Chondrocyte (in vitro differentiated cells): ENCODE results near the gene NFKBIE. TPM values are rescaled to one million over a fixed set of nuclear protein-coding genes. Genes with fewer than 3 reads are reported as not detected.

Experiments used
- DNase-seq: peaks from one replicate; pipeline ENCODE4 v3.0.0; 2021; ENCODE audit warnings: mixed read lengths, low spot score
- H3K27ac Mint-ChIP-seq: one replicate; pipeline ENCODE4 v1.8.0; 2021; ENCODE audit warnings: mild to moderate bottlenecking, moderate library complexity, mixed read lengths; ENCODE audit not compliant: unreplicated experiment
- H3K27me3 Mint-ChIP-seq: 2 replicates; pipeline ENCODE4 v1.8.0; 2021; ENCODE audit warnings: low read depth, mixed read lengths
- H3K36me3 Mint-ChIP-seq: 2 replicates; pipeline ENCODE4 v1.8.0; 2021; ENCODE audit warnings: low read depth, mixed read lengths
- H3K4me1 Mint-ChIP-seq: 2 replicates; pipeline ENCODE4 v1.8.0; 2021; ENCODE audit warnings: low read depth, mild to moderate bottlenecking, mixed read lengths
- H3K4me3 Mint-ChIP-seq: one replicate; pipeline ENCODE4 v1.8.0; 2021; ENCODE audit warnings: mild to moderate bottlenecking, moderate library complexity, mixed read lengths; ENCODE audit not compliant: unreplicated experiment
- H3K9me3 Mint-ChIP-seq: 2 replicates; pipeline ENCODE4 v1.8.0; 2021; ENCODE audit warnings: low read depth, mixed read lengths
- total RNA-seq: library from RNA; stranded (reverse); gene quantifications from 3 replicates; pipeline ENCODE4 v1.2.1, GENCODE V29; 2021
- TF ChIP-seq, protein P1 (sequence below): fragments of 200-600 bp; sonication (generic); IDR thresholded peaks from 2 replicates; pipeline ENCODE4 v1.5.0; 2021; ENCODE audit warnings: antibody characterized with exemption, mild to moderate bottlenecking, moderate library complexity

Gene NFKBIE
- total RNA-seq, 1 donor from 2014 or later, result 6.2 TPM

DNA sequence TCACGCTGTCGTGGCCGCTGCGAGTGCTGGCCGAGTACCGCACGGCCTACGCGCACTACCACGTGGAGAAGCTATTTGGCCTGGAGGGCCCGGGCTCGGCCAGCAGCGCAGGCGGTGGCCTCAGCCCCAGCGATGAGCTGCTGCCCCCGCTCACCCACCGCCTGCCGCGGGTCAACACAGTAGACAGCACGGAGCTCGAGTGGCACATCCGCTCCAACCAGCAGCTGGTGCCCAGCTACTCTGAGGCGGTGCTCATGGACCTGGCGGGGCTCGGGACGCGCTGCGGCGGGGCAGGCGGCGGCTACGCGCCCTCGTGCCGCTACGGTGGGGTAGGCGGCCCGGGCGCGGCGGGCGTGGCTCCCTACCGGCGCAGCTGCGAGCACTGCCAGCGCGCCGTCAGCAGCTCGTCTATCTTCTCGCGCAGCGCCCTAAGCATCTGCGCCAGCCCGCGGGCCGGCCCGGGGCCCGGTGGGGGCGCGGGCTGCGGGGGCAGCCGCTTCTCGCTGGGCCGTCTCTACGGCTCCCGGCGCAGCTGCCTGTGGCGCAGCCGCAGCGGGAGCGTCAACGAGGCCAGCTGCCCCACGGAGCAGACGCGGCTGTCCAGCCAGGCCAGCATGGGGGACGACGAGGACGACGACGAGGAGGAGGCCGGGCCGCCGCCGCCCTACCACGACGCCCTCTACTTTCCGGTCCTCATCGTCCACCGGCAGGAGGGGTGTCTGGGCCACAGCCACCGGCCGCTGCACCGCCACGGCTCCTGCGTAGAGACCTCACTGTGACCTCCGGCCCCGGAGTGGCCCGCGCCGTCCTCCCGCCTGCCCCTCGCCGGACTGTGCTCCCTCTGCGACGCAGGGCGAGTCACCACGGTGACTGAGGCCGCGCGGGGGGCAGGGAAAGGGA, 10.6 kb upstream of the NFKBIE start:
- H3K27ac Mint-ChIP-seq, result no peak overlapping the region
- no peaks in the 10 kb centered on the region for H3K4me1 Mint-ChIP-seq
- no peak overlapping the region for H3K4me3 Mint-ChIP-seq
- no peak for DNase-seq
- no peaks in the 10 kb centered on the region for H3K9me3 Mint-ChIP-seq
- H3K36me3 Mint-ChIP-seq, result no peaks in the 10 kb centered on the region
- TF ChIP-seq, protein P1, sequence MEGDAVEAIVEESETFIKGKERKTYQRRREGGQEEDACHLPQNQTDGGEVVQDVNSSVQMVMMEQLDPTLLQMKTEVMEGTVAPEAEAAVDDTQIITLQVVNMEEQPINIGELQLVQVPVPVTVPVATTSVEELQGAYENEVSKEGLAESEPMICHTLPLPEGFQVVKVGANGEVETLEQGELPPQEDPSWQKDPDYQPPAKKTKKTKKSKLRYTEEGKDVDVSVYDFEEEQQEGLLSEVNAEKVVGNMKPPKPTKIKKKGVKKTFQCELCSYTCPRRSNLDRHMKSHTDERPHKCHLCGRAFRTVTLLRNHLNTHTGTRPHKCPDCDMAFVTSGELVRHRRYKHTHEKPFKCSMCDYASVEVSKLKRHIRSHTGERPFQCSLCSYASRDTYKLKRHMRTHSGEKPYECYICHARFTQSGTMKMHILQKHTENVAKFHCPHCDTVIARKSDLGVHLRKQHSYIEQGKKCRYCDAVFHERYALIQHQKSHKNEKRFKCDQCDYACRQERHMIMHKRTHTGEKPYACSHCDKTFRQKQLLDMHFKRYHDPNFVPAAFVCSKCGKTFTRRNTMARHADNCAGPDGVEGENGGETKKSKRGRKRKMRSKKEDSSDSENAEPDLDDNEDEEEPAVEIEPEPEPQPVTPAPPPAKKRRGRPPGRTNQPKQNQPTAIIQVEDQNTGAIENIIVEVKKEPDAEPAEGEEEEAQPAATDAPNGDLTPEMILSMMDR, result no peak
- H3K27me3 Mint-ChIP-seq, result peaks cover 43% of the 10 kb centered on the region

DNA sequence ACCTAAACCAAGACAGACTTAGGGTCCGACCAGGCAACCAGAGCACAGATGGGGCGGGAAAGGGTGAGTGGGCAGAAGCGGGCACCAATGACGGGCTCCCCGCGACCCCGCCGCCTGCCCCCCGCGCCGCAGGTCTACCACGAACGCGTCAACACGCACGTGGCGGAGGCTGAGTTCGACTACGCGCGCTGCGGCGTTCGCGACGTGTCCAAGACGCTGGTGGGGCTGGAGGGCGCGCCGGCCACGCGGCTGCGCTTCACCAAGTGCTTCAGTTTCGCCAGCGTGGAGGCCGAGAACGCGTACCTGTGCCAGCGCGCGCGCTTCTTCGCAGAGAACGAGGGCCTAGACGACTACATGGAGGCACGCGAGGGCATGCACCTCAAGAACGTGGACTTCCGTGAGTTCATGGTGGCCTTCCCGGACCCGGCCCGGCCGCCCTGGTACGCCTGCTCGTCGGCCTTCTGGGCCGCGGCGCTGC, 10.0 kb upstream of the NFKBIE start:
- H3K4me3 Mint-ChIP-seq, result no peak overlapping the region
- H3K4me1 Mint-ChIP-seq, result no peaks in the 10 kb centered on the region
- DNase-seq, result no peak
- no peaks in the 10 kb centered on the region for H3K9me3 Mint-ChIP-seq
- peaks cover 38% of the 10 kb centered on the region for H3K27me3 Mint-ChIP-seq
- TF ChIP-seq, protein P1, result no peak
- H3K36me3 Mint-ChIP-seq, result no peaks in the 10 kb centered on the region
- H3K27ac Mint-ChIP-seq, result no peak overlapping the region

DNA sequence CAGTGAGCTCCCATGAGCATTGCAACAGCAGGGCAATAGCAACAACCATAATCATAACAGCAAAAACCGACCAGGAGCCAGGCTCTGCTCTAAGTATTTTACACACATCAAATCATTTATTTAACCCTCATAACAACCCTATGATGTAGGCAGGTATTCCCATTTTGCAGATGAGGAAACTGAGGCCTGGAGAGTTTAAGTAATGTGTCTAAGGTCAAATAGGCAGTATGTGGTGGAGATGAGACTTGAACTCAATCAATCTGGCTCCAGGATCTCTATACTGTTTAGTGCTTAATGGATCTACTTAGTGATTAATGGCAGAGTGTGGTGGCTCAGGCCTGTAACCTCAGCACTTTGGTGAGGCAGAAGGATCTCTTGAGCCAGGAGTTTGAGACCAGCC, 8.3 kb upstream of the NFKBIE start:
- Mint-ChIP-seq H3K27me3 (peaks cover 49% of the 10 kb centered on the region), H3K36me3 (no peaks in the 10 kb centered on the region), H3K4me3 (no peak overlapping the region), H3K27ac (no peak overlapping the region), H3K4me1 (peaks cover 4% of the 10 kb centered on the region), H3K9me3 (no peaks in the 10 kb centered on the region)
- no peak for DNase-seq
- TF ChIP-seq, protein P1, result no peak

DNA sequence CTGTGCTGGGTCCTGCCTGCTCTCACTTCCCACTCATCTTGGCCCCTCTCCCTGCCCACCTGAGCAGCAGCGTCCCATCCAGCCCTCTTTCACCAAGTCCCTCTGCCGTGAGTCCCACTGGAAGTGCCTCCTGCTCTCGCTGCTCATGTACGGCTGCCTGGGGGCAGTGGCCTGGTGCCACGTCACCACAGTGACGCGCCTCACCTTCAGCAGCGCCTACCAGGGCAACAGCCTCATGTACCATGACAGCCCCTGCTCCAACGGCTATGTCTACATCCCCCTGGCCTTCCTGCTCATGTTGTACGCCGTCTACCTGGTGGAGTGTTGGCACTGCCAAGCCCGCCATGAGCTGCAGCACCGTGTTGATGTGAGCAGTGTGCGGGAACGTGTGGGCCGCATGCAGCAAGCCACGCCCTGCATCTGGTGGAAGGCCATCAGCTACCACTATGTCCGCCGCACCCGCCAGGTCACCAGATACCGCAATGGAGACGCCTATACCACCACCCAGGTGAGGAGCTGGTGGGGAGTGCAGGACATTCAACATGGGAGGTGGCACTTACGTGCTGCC, 7.7 kb upstream of the NFKBIE start:
- DNase-seq, result no peak
- H3K27ac Mint-ChIP-seq, result no peak overlapping the region
- no peak overlapping the region for H3K4me3 Mint-ChIP-seq
- TF ChIP-seq, protein P1, result no peak
- H3K4me1 Mint-ChIP-seq, result peaks cover 4% of the 10 kb centered on the region
- no peaks in the 10 kb centered on the region for H3K36me3 Mint-ChIP-seq
- H3K27me3 Mint-ChIP-seq, result peaks cover 49% of the 10 kb centered on the region
- no peaks in the 10 kb centered on the region for H3K9me3 Mint-ChIP-seq

DNA sequence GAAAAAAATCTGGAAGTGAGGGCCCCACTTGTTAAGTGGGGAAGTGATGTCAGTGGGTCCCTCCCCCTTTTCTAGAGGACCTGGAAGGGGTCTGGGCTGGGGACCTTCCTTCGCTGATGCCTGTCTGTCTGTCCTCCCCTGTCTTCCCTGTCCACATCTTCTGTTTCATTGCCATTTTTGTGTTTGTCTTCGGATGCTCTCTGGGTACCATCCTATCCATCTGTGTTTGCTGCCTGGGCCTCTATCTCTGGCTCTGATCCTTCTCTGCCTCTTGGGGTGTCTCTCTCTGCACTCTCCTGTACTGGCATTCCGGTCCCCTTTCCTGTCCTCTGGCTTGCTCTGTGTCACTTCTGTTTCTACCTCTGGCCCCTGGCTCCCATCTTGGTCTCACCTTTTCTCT, 7.2 kb upstream of the NFKBIE start:
- Mint-ChIP-seq H3K27me3 (peaks cover 44% of the 10 kb centered on the region), H3K36me3 (no peaks in the 10 kb centered on the region), H3K4me1 (peaks cover 4% of the 10 kb centered on the region), H3K27ac (no peak overlapping the region), H3K4me3 (no peak overlapping the region), H3K9me3 (no peaks in the 10 kb centered on the region)
- no peak for DNase-seq
- TF ChIP-seq, protein P1, result no peak
